HepG2 (cell line): ENCODE data around the gene ROPN1B.
"Not testable (repeated sequence)": the region's sequence is repeated elsewhere in the genome, so short reads cannot be mapped to it uniquely, and the experiment has no call there.

Experiments
- MEF2D ChIP-seq: sonication (generic); formaldehyde crosslinking; IDR thresholded peaks from 2 replicates; pipeline ENCODE4 v1.5.1; 2020; ENCODE audit warnings: mild to moderate bottlenecking, missing genetic modification reagents
- POLR2A ChIP-seq, 2 experiments: IDR thresholded peaks; 2 replicates each; pipeline ENCODE4 v1.6.1; 2011; ENCODE audit warnings: low read depth in 2 of 2, low read length in 2 of 2, mild to moderate bottlenecking in 1 of 2, moderate library complexity in 1 of 2; ENCODE audit not compliant: insufficient read depth in 1 of 2
- ZNF660 ChIP-seq: sonication (generic); formaldehyde crosslinking; IDR thresholded peaks from 2 replicates; pipeline ENCODE4 v1.5.1; 2020; ENCODE audit warnings: mild to moderate bottlenecking, low read depth, missing genetic modification reagents, borderline replicate concordance

- TF ChIP-seq POLR2A (IDR thresholded peaks at IDR 0.05; ENCODE audit: insufficient read depth in 1 of 2, low read depth in 2 of 2, low read length in 2 of 2); ZNF660; MEF2D (CRISPR knock-in tag): not testable (repeated sequence)
Observed at GRCh38 chr3:125920751-125921279, 48.2 kb upstream of the ROPN1B start.
